BLaER1 (cell line): Measurements from ENCODE around the gene VPS54.
"Not testable (repeated sequence)": the region's sequence is repeated elsewhere in the genome, so short reads cannot be mapped to it uniquely, and the experiment has no call there.

Experiments
- H3K27ac ChIP-seq: shearing (Covaris generic); formaldehyde crosslinking; 2 replicates; pipeline ENCODE4 v1.8.1; 2022
- H3K27me3 ChIP-seq: shearing (Covaris generic); formaldehyde crosslinking; 2 replicates; pipeline ENCODE4 v1.8.1; 2022
- H3K36me3 ChIP-seq: shearing (Covaris generic); formaldehyde crosslinking; 2 replicates; pipeline ENCODE4 v1.8.1; 2022
- H3K4me1 ChIP-seq: shearing (Covaris generic); formaldehyde crosslinking; 2 replicates; pipeline ENCODE4 v1.8.1; 2022
- H3K4me2 ChIP-seq: shearing (Covaris generic); formaldehyde crosslinking; 2 replicates; pipeline ENCODE4 v1.8.1; 2022
- H3K4me3 ChIP-seq: shearing (Covaris generic); formaldehyde crosslinking; 2 replicates; pipeline ENCODE4 v1.8.1; 2022
- H3K9ac ChIP-seq: shearing (Covaris generic); formaldehyde crosslinking; 2 replicates; pipeline ENCODE4 v1.8.1; 2022
- H3K9me3 ChIP-seq: shearing (Covaris generic); formaldehyde crosslinking; 2 replicates; pipeline ENCODE4 v1.8.1; 2022
- H4K20me1 ChIP-seq: shearing (Covaris generic); formaldehyde crosslinking; 2 replicates; pipeline ENCODE4 v1.8.1; 2022
- Cebpa-rat ChIP-seq: shearing (Covaris generic); IDR thresholded peaks from 2 replicates; pipeline ENCODE4 v1.8.1; 2022

The VPS54 gene

GRCh38 chr2:63981702-63982103, 37.5 kb downstream of the VPS54 start:
- no peaks in the 10 kb centered on the region for H3K4me1 ChIP-seq
- H3K27me3 ChIP-seq = no peaks in the 10 kb centered on the region
- no peak overlapping the region for H3K4me2 ChIP-seq
- H3K27ac ChIP-seq = no peak overlapping the region
- H3K9me3 ChIP-seq = no peaks in the 10 kb centered on the region
- no peak for TF ChIP-seq Cebpa-rat
- H3K36me3 ChIP-seq = peaks cover 50% of the 10 kb centered on the region
- H3K4me3 ChIP-seq = no peak overlapping the region
- no peaks in the 10 kb centered on the region; the same call in 1 of the 2 replicates for H4K20me1 ChIP-seq
- H3K9ac ChIP-seq = no peak overlapping the region

DNA sequence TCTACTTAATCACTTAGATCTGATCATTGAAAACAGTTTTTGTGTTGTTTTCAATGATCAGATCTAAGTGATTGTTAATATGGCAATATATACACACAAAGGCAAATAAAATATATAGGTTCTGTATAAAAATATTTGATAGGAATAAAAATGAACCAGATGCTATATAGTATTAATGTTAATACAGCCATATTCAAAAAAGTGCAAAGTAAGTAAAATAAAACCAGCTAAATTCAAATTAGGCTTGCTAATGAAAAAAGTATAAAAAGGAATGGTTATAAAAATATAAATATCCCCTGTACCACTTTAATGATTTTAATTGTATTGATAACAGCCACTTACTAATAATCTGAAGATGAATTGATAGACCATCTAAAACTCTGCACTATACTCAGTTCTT, 38.4 kb downstream of the VPS54 start:
- no peaks in the 10 kb centered on the region for H3K9me3 ChIP-seq
- no peak overlapping the region for H3K4me3 ChIP-seq
- no peak overlapping the region for H3K27ac ChIP-seq
- no peak overlapping the region for H3K4me2 ChIP-seq
- H4K20me1 ChIP-seq = no peaks in the 10 kb centered on the region; the same call in 1 of the 2 replicates
- no peak overlapping the region for H3K9ac ChIP-seq
- H3K4me1 ChIP-seq = no peaks in the 10 kb centered on the region
- H3K27me3 ChIP-seq = no peaks in the 10 kb centered on the region
- H3K36me3 ChIP-seq = peaks cover 55% of the 10 kb centered on the region
- TF ChIP-seq Cebpa-rat = no peak

DNA sequence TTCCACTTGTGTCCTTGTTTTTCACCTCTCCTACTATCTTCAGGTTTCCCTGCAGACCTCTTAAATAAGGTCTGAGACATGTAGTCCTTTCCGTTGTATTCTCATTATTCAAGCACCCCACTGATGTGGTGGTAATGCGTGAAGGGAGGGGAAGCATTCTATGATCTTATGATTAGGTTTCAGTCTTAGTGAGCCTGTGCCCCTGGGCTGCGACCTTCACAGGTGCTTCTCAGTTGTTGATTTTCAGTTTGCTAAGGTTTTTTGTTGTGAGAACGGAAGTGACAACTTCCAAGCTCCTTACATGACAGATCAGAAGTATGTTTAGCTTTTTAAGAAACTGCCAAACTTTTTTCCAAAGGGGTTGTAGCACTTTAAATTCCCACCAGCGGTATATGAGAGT, 41.3 kb downstream of the VPS54 start:
- no peak for TF ChIP-seq Cebpa-rat
- Histone ChIP-seq H3K27me3 (no peaks in the 10 kb centered on the region), H3K27ac (no peak overlapping the region), H4K20me1 (no peaks in the 10 kb centered on the region), H3K4me3 (no peak overlapping the region), H3K4me1 (no peaks in the 10 kb centered on the region), H3K9ac (no peak overlapping the region), H3K4me2 (no peak overlapping the region), H3K9me3 (no peaks in the 10 kb centered on the region), H3K36me3 (peaks cover 62% of the 10 kb centered on the region)

DNA sequence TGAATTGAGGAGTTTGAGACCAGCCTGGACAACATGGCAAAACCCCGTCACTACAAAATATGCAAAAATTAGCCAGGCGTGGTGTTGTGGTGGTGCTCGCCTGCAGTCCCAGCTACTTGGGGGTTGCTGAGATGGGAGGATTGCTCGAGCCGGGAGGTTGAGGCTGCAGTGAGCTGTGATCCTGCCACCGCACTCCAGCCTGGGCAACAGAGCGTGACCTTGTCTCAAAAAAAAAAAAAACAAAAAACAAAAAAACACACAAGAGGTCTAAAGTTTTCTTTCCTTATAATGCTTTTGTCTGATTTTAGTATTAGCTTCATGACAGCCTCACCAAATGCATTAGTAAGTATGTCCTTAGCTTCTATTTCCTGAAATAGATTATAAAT, 43.1 kb downstream of the VPS54 start:
- H3K4me2 ChIP-seq = no peak overlapping the region
- no peaks in the 10 kb centered on the region for H3K9me3 ChIP-seq
- H3K9ac ChIP-seq = no peak overlapping the region
- H3K4me1 ChIP-seq = no peaks in the 10 kb centered on the region
- H3K27me3 ChIP-seq = no peaks in the 10 kb centered on the region
- no peak for TF ChIP-seq Cebpa-rat
- H4K20me1 ChIP-seq = no peaks in the 10 kb centered on the region
- no peak overlapping the region for H3K27ac ChIP-seq
- no peak overlapping the region for H3K4me3 ChIP-seq
- peaks cover 60% of the 10 kb centered on the region for H3K36me3 ChIP-seq

DNA sequence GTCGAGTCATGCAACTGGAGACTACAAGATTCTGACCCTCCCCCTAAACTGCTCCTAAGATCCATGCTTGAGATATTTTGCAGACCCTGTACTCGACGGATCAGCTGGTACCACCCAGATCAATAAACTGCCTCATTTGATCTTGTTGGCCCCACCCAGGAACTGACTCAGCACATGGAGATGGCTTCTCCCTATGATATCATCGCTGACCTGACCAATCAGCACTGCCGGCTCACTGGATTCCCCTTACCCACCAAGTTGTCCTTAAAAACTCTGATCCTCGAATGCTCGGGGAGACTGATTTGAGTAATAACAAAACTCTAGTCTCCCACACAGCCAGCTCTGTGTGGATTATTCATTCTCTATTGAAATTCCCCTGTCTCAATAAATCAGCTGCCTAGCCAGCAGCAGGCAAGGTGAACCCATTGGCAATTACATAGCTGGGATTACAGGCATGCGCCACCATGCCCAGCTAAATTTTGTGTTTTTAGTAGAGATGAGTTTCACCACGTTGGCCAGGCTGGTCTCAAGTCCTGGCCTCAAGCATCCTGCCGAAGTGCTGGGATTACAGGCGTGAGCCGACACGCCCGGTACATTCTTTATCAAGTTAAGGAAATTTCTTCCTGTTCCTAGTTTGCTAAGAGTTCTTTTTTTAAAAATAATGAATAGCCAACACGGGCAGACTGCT, 43.6 kb downstream of the VPS54 start:
- H3K9me3 ChIP-seq = no peaks in the 10 kb centered on the region
- TF ChIP-seq Cebpa-rat = no peak
- no peak overlapping the region for H3K9ac ChIP-seq
- no peaks in the 10 kb centered on the region for H4K20me1 ChIP-seq
- peaks cover 64% of the 10 kb centered on the region for H3K36me3 ChIP-seq
- no peaks in the 10 kb centered on the region for H3K4me1 ChIP-seq
- H3K27ac ChIP-seq = no peak overlapping the region
- H3K4me3 ChIP-seq = no peak overlapping the region
- H3K4me2 ChIP-seq = no peak overlapping the region
- H3K27me3 ChIP-seq = no peaks in the 10 kb centered on the region

GRCh38 chr2:63975036-63975435, 44.2 kb downstream of the VPS54 start:
- H3K9me3 ChIP-seq, H3K27me3 ChIP-seq, H4K20me1 ChIP-seq, H3K27ac ChIP-seq, H3K4me3 ChIP-seq, H3K4me2 ChIP-seq, H3K9ac ChIP-seq, H3K4me1 ChIP-seq: not testable (repeated sequence)
- peaks cover 62% of the 10 kb centered on the region for H3K36me3 ChIP-seq

DNA sequence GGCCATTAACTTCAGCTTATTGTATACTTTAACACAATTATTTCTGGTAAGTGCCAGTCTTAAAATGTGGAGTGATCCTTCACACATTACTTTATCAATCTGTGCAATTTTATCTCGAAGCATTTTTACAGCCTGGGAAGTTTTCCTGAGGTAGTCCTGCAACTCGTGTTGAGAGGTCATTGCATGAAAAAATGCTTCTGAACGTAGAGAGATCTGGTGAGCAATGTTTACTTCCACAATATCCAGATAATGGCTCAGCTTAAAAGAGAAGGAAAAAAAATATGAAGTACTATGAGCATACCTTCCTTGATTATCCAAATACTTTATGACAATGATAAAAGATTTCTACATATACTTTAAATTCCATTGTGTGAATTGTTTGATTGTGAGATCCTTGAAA, 57.0 kb downstream of the VPS54 start:
- no peak overlapping the region for H3K4me2 ChIP-seq

GRCh38 chr2:63950414-63950813, 68.8 kb downstream of the VPS54 start:
- Histone ChIP-seq H3K9me3 (peaks cover 10% of the 10 kb centered on the region; the same call in 1 of the 2 replicates), H3K4me3 (no peak overlapping the region), H4K20me1 (no peaks in the 10 kb centered on the region), H3K36me3 (peaks cover 47% of the 10 kb centered on the region), H3K9ac (no peak overlapping the region), H3K4me1 (no peaks in the 10 kb centered on the region), H3K4me2 (no peak overlapping the region), H3K27me3 (no peaks in the 10 kb centered on the region), H3K27ac (no peak overlapping the region)
- no peak for TF ChIP-seq Cebpa-rat

More for the DNA sequence above, 57.0 kb downstream of the VPS54 start:
- peaks cover 12% of the 10 kb centered on the region for H3K36me3 ChIP-seq
- H3K9me3 ChIP-seq = no peaks in the 10 kb centered on the region
- H4K20me1 ChIP-seq = no peaks in the 10 kb centered on the region
- no peak overlapping the region for H3K9ac ChIP-seq
- no peak for TF ChIP-seq Cebpa-rat
- no peaks in the 10 kb centered on the region for H3K27me3 ChIP-seq
- H3K27ac ChIP-seq = no peak overlapping the region
- H3K4me1 ChIP-seq = no peaks in the 10 kb centered on the region
- H3K4me3 ChIP-seq = no peak overlapping the region

DNA sequence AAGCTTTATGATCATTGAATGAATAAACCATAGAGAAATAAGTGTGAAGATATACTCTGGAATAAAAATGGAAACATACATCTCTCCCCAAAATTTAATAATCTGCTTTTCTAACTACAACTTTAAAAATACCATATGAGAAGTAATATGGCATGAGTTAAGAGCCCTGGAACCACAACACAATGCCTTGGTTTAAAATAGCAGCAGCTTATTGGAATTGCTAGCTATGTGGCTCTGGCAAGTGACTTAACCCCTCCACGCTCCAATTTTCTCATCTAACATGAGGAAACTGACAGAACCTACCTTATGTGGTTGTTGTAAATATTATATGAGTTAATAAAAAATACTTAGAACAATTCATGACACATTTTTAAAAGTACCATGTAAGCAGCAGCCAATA, 76.4 kb downstream of the VPS54 start:
- Histone ChIP-seq H3K4me3 (no peak overlapping the region), H3K4me1 (no peaks in the 10 kb centered on the region), H3K9ac (no peak overlapping the region), H3K4me2 (no peak overlapping the region), H3K27ac (no peak overlapping the region), H3K27me3 (no peaks in the 10 kb centered on the region), H3K9me3 (peaks cover 6% of the 10 kb centered on the region; the same call in 1 of the 2 replicates), H3K36me3 (peaks cover 44% of the 10 kb centered on the region), H4K20me1 (no peaks in the 10 kb centered on the region)
- no peak for TF ChIP-seq Cebpa-rat

GRCh38 chr2:63932104-63932503, 87.1 kb downstream of the VPS54 start:
- H3K4me1 ChIP-seq, H3K9ac ChIP-seq, H3K4me3 ChIP-seq, H3K4me2 ChIP-seq, H3K27me3 ChIP-seq, H4K20me1 ChIP-seq, H3K27ac ChIP-seq: not testable (repeated sequence)
- peaks cover 29% of the 10 kb centered on the region for H3K36me3 ChIP-seq
- H3K9me3 ChIP-seq = peaks cover 12% of the 10 kb centered on the region

DNA sequence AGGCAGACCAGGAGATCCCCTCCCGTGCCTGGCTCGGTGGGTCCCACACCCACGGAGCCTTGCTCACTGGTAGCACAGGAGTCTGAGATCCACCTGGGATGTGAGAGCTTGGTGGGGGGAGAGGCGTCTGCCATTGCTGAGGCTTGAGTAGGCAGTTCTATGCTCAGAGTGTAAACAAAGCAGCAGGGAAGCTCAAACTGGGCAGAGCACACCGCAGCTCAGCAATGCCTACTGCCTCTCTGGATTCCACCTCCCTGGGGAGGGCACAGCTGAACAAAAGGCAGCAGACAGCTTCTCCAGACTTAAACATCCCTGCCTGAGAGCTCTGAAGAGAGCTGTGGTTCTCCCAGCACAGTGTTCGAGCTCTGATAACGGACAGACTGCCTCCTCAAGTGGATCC, 92.4 kb downstream of the VPS54 start:
- Histone ChIP-seq H3K4me3 (no peak overlapping the region), H3K4me1 (no peaks in the 10 kb centered on the region), H3K27me3 (no peaks in the 10 kb centered on the region), H3K9ac (no peak overlapping the region), H4K20me1 (no peaks in the 10 kb centered on the region), H3K9me3 (peaks cover 6% of the 10 kb centered on the region), H3K27ac (no peak overlapping the region), H3K4me2 (no peak overlapping the region), H3K36me3 (peaks cover 29% of the 10 kb centered on the region)
- no peak for TF ChIP-seq Cebpa-rat
